ENCODE measurements around the gene DRD2.

GRCh38 chr11:113407163-113407562 is 68.0 kb downstream of the DRD2 start:
- TF ChIP-seq, protein P1, sequence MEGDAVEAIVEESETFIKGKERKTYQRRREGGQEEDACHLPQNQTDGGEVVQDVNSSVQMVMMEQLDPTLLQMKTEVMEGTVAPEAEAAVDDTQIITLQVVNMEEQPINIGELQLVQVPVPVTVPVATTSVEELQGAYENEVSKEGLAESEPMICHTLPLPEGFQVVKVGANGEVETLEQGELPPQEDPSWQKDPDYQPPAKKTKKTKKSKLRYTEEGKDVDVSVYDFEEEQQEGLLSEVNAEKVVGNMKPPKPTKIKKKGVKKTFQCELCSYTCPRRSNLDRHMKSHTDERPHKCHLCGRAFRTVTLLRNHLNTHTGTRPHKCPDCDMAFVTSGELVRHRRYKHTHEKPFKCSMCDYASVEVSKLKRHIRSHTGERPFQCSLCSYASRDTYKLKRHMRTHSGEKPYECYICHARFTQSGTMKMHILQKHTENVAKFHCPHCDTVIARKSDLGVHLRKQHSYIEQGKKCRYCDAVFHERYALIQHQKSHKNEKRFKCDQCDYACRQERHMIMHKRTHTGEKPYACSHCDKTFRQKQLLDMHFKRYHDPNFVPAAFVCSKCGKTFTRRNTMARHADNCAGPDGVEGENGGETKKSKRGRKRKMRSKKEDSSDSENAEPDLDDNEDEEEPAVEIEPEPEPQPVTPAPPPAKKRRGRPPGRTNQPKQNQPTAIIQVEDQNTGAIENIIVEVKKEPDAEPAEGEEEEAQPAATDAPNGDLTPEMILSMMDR (IDR thresholded peaks at IDR 0.05 in 4 of 5, conservative IDR thresholded peaks at IDR 0.05 in 1 of 5), result no peak
- TF ChIP-seq POLR2A (IDR thresholded peaks at IDR 0.05), result no peak

All from gastrocnemius medialis (tissue), 4 donors.